Ovary (tissue), 3 donors: ENCODE results near the gene VIPAS39.

Experiments
- CTCF ChIP-seq, 3 donors: fragments of 450-650 bp in 2 of 3; fragments of 200-600 bp in 1 of 3; IDR thresholded peaks; one replicate each; pipeline versions ENCODE4 v1.5.1 to v1.8.0; 2016 to 2022; ENCODE audit warnings: antibody characterized with exemption in 3 of 3, mild to moderate bottlenecking in 1 of 3
- POLR2A ChIP-seq: fragments of 450-650 bp; IDR thresholded peaks from one replicate; pipeline ENCODE4 v1.6.1; 2017; ENCODE audit warnings: antibody characterized with exemption, mild to moderate bottlenecking, moderate library complexity
- donor health status: DM: no; HTN: no; CAD: no.

GRCh38 chr14:77478796-77479195 lies 21.4 kb upstream of the VIPAS39 start:
- TF ChIP-seq CTCF (IDR thresholded peaks at IDR 0.05) (no peak), POLR2A (no peak)
